PFSK-1 (cell line): Measurements from ENCODE around the gene SLC41A3.

Source experiments
- FOXP2 ChIP-seq: optimal IDR thresholded peaks from 2 replicates; pipeline ENCODE3; 2011; ENCODE audit warnings: borderline replicate concordance, control low read depth, inconsistent platforms; ENCODE audit not compliant: insufficient read depth; ENCODE audit errors: extremely low read length, extremely low read depth
- TAF1 ChIP-seq: IDR thresholded peaks from 2 replicates; pipeline ENCODE4 v1.6.1; 2012; ENCODE audit warnings: low read length, control low read depth, borderline replicate concordance; ENCODE audit not compliant: insufficient read depth
- TF ChIP-seq, protein P1 (sequence below), 2 experiments: IDR thresholded peaks; 2 replicates each; pipeline versions ENCODE4 v1.6.1 to v1.8.0; 2011 to 2012; ENCODE audit warnings: low read depth in 2 of 2, low read length in 2 of 2, control low read depth in 1 of 2, inconsistent platforms in 1 of 2, mild to moderate bottlenecking in 1 of 2, moderate library complexity in 1 of 2; ENCODE audit not compliant: insufficient read depth in 1 of 2

DNA sequence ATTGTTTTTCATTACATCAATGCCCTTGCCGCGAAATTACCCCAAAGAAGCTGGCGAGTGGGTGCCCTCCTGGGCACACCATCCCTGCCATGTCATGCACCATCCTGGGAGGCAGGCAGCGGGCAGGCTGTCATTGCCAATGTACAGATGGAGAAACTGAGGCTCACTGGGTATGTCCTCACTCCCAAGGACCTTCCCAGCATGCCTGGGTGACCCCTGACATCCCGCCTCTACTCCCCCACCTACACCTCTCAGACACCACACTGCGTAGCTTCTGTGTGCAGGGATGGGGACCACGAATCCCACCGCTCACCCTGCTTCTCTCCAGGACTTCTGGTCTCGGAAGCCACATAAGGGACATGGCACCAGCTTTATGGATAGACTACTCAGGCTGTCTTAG is 41.0 kb upstream of the SLC41A3 start:
- TF ChIP-seq, protein P1, sequence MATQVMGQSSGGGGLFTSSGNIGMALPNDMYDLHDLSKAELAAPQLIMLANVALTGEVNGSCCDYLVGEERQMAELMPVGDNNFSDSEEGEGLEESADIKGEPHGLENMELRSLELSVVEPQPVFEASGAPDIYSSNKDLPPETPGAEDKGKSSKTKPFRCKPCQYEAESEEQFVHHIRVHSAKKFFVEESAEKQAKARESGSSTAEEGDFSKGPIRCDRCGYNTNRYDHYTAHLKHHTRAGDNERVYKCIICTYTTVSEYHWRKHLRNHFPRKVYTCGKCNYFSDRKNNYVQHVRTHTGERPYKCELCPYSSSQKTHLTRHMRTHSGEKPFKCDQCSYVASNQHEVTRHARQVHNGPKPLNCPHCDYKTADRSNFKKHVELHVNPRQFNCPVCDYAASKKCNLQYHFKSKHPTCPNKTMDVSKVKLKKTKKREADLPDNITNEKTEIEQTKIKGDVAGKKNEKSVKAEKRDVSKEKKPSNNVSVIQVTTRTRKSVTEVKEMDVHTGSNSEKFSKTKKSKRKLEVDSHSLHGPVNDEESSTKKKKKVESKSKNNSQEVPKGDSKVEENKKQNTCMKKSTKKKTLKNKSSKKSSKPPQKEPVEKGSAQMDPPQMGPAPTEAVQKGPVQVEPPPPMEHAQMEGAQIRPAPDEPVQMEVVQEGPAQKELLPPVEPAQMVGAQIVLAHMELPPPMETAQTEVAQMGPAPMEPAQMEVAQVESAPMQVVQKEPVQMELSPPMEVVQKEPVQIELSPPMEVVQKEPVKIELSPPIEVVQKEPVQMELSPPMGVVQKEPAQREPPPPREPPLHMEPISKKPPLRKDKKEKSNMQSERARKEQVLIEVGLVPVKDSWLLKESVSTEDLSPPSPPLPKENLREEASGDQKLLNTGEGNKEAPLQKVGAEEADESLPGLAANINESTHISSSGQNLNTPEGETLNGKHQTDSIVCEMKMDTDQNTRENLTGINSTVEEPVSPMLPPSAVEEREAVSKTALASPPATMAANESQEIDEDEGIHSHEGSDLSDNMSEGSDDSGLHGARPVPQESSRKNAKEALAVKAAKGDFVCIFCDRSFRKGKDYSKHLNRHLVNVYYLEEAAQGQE (IDR thresholded peaks at IDR 0.05; ENCODE audit: insufficient read depth in 1 of 2, low read depth in 2 of 2, low read length in 2 of 2), result no peak
- TF ChIP-seq FOXP2 (no peak), TAF1 (no peak)
